ENCODE data around the gene ERCC8. TPM values are rescaled to one million over a fixed set of nuclear protein-coding genes. Genes with fewer than 3 reads are reported as not detected.
A peak's percentile ranks its signal among the peaks of the same experiment; 100 is the strongest.

Gene ERCC8
- total RNA-seq, 1 experiment from 2014 or later, result 13.0 TPM

DNA sequence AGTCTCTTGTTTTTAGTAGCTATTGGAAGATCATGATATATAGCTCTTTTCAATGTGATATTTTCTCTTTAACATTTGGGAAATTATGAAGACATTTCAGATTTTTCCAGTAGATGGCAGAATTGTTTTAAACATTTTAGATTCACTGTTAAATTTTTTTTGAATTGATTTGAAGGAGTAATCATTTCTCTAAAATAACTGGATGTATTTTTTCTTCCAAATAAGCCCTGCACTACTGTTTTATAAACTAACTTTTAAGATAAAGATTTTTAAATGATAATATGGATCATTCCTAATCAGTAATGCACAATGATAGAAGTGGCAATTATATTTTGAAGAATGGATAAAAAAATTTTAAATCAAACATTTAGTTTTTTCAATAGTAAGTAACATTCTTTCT lies 14.3 kb upstream of the ERCC8 start:
- no peaks in the 10 kb centered on the region; the same call in 1 of the 2 replicates for H3F3A ChIP-seq (ENCODE audit: insufficient read depth, low read depth)
- no peaks in the 10 kb centered on the region for H3K9me2 ChIP-seq (ENCODE audit: insufficient read depth)
- H2AFZ ChIP-seq, result no peak overlapping the region
- peak in 1 of 2 experiments; percentile 39 for DNase-seq
- CTCF ChIA-PET, result no interaction called here
- no peaks in the 10 kb centered on the region for H3K4me1 ChIP-seq (replicated peaks; ENCODE audit: insufficient read depth)
- no peak for TF ChIP-seq EZH2 (IDR thresholded peaks at IDR 0.05; ENCODE audit: low read depth)
- TF ChIP-seq, protein P1, sequence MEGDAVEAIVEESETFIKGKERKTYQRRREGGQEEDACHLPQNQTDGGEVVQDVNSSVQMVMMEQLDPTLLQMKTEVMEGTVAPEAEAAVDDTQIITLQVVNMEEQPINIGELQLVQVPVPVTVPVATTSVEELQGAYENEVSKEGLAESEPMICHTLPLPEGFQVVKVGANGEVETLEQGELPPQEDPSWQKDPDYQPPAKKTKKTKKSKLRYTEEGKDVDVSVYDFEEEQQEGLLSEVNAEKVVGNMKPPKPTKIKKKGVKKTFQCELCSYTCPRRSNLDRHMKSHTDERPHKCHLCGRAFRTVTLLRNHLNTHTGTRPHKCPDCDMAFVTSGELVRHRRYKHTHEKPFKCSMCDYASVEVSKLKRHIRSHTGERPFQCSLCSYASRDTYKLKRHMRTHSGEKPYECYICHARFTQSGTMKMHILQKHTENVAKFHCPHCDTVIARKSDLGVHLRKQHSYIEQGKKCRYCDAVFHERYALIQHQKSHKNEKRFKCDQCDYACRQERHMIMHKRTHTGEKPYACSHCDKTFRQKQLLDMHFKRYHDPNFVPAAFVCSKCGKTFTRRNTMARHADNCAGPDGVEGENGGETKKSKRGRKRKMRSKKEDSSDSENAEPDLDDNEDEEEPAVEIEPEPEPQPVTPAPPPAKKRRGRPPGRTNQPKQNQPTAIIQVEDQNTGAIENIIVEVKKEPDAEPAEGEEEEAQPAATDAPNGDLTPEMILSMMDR (conservative IDR thresholded peaks at IDR 0.05), result peak; percentile 73
- POLR2A ChIA-PET (ENCODE audit: unreplicated experiment), result interaction anchor here (0.5 to 0.7 kb wide), 2 partner anchors 14 to 373 kb away, joined by 10 to 12 read pairs; partner anchors contain the start of genes ERCC8 and NDUFAF2
- no peak overlapping the region for H3K4me2 ChIP-seq
- no peaks in the 10 kb centered on the region for H3K27me3 ChIP-seq (ENCODE audit: insufficient read depth, low read depth)
- H3K27ac ChIP-seq, result no peak overlapping the region
- 0 out of 2 replicates have a peak, but pooled peaks cover 3% of the 10 kb centered on the region for H3K36me3 ChIP-seq (ENCODE audit: low read depth)
- no TSS peak for BruUV-seq (replicated peaks)
- H3K4me3 ChIP-seq, result no peak overlapping the region
- H3K9me3 ChIP-seq (ENCODE audit: insufficient read depth, low read depth), result peaks cover 4% of the 10 kb centered on the region; the same call in 1 of the 2 replicates
- peaks cover 70% of the 10 kb centered on the region for H3K79me2 ChIP-seq (ENCODE audit: low read depth)
- intact Hi-C loops (cut with micrococcal nuclease; ENCODE audit: unreplicated experiment), result loop anchor here (2.0 to 10.0 kb wide), 2 partner anchors 976 to 1266 kb away; no protein-coding TSS in a partner anchor
- H4K20me1 ChIP-seq (ENCODE audit: insufficient read depth), result peaks cover 26% of the 10 kb centered on the region

DNA sequence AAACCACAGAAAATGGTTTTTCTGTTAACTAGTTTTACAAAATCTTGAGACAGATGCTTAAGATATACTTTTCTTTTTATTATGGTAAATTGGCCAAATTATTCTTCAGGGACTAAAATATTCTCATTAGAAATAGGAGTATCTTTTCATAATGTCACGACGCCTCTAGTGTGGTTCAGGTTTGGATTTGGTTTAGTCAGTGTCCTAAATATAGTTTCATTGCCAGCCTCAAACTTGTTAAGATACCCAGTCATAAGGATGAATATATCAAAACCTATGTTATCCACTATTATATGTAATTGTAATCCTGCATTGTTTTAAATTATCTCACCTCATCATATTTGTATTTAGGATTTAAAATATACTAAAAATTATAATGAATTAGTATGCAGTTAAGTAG lies 13.8 kb upstream of the ERCC8 start:
- BruUV-seq (replicated peaks), result no TSS peak
- CTCF ChIA-PET, result no interaction called here
- POLR2A ChIA-PET (ENCODE audit: unreplicated experiment), result interaction anchor here (0.7 kb wide), 1 partner anchor 373 kb away, joined by 10 read pairs; no protein-coding TSS in a partner anchor

DNA sequence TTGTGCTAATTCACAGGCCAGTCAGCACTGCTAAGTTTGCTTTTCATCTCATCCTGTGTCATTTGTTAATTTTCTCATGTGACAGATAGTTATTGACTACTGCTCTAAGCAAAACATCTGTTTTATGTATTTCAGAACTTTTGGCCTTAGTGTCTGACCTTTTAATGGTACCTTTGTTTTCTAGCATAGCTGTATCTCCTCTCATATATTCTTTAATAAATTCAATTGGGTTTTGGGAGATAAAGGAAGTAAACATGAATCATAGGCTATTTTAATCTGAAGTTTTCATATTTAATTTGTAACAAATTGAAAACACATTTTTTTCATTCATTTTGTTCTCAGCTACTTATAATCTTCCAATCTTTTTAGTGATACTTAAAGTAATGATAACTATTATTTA lies 13.2 kb upstream of the ERCC8 start:
- no peak for DNase-seq
- intact Hi-C loops (cut with micrococcal nuclease; ENCODE audit: unreplicated experiment), result loop anchor here (2.0 to 10.0 kb wide), 2 partner anchors 977 to 1267 kb away; no protein-coding TSS in a partner anchor
- H3F3A ChIP-seq (ENCODE audit: insufficient read depth, low read depth), result no peaks in the 10 kb centered on the region; the same call in 1 of the 2 replicates
- H3K36me3 ChIP-seq (ENCODE audit: low read depth), result 0 out of 2 replicates have a peak, but pooled peaks cover 3% of the 10 kb centered on the region
- ChIA-PET POLR2A (ENCODE audit: unreplicated experiment) (interaction anchor here (0.6 kb wide), 1 partner anchor 599 kb away, joined by 9 read pairs; no protein-coding TSS in a partner anchor), CTCF (no interaction called here)
- H3K4me3 ChIP-seq, result no peak overlapping the region
- H3K9me3 ChIP-seq (ENCODE audit: insufficient read depth, low read depth), result peaks cover 4% of the 10 kb centered on the region; the same call in 1 of the 2 replicates
- no peaks in the 10 kb centered on the region for H3K4me1 ChIP-seq (replicated peaks; ENCODE audit: insufficient read depth)
- peaks cover 76% of the 10 kb centered on the region for H3K79me2 ChIP-seq (ENCODE audit: low read depth)
- H3K27me3 ChIP-seq (ENCODE audit: insufficient read depth, low read depth), result no peaks in the 10 kb centered on the region
- H4K20me1 ChIP-seq (ENCODE audit: insufficient read depth), result peaks cover 26% of the 10 kb centered on the region
- BruUV-seq (replicated peaks), result no TSS peak
- TF ChIP-seq EZH2 (IDR thresholded peaks at IDR 0.05; ENCODE audit: low read depth), result no peak
- TF ChIP-seq, protein P1 (conservative IDR thresholded peaks at IDR 0.05), result no peak
- no peak overlapping the region for H3K27ac ChIP-seq
- no peak overlapping the region for H3K4me2 ChIP-seq
- H2AFZ ChIP-seq, result no peak overlapping the region
- H3K9me2 ChIP-seq (ENCODE audit: insufficient read depth), result no peaks in the 10 kb centered on the region

More for the DNA sequence above, 13.8 kb upstream of the ERCC8 start:
- Histone ChIP-seq H3K4me2 (no peak overlapping the region), H3K4me1 (replicated peaks; ENCODE audit: insufficient read depth) (no peaks in the 10 kb centered on the region), H3K9me3 (ENCODE audit: insufficient read depth, low read depth) (peaks cover 4% of the 10 kb centered on the region; the same call in 1 of the 2 replicates), H3K36me3 (ENCODE audit: low read depth) (0 out of 2 replicates have a peak, but pooled peaks cover 3% of the 10 kb centered on the region), H3K4me3 (no peak overlapping the region), H2AFZ (no peak overlapping the region), H3F3A (ENCODE audit: insufficient read depth, low read depth) (no peaks in the 10 kb centered on the region; the same call in 1 of the 2 replicates), H3K79me2 (ENCODE audit: low read depth) (peaks cover 74% of the 10 kb centered on the region), H3K27ac (no peak overlapping the region), H4K20me1 (ENCODE audit: insufficient read depth) (peaks cover 26% of the 10 kb centered on the region), H3K9me2 (ENCODE audit: insufficient read depth) (no peaks in the 10 kb centered on the region), H3K27me3 (ENCODE audit: insufficient read depth, low read depth) (no peaks in the 10 kb centered on the region)
- TF ChIP-seq EZH2 (IDR thresholded peaks at IDR 0.05; ENCODE audit: low read depth), result no peak
- TF ChIP-seq, protein P1 (conservative IDR thresholded peaks at IDR 0.05), result no peak
- DNase-seq, result no peak
- intact Hi-C loops (cut with micrococcal nuclease; ENCODE audit: unreplicated experiment), result loop anchor here (2.0 to 10.0 kb wide), 2 partner anchors 976 to 1266 kb away; no protein-coding TSS in a partner anchor
